OCI-LY7 (cell line): Measurements from ENCODE around the gene DAGLA. TPM values are rescaled to one million over a fixed set of nuclear protein-coding genes. Genes with fewer than 3 reads are reported as not detected.
"Not testable (repeated sequence)": the region's sequence is repeated elsewhere in the genome, so short reads cannot be mapped to it uniquely, and the experiment has no call there.

Experiments
- BruUV-seq: library from RNA; stranded (reverse); fragments of 400-500 nt; replicated peaks from 2 replicates; lab custom pipeline; 2021; lab: Mats Ljungman, UMichigan
- CTCF ChIA-PET: fragments of 300-600 bp; sonication (Branson Sonifier 250); formaldehyde crosslinking; loops from one replicate; lab custom pipeline; 2022; ENCODE audit warnings: antibody characterized with exemption; ENCODE audit not compliant: unreplicated experiment; lab: Charles Lee
- POLR2A ChIA-PET: fragments of 300-600 bp; sonication (Branson Sonifier 250); formaldehyde crosslinking; loops from one replicate; lab custom pipeline; 2022; ENCODE audit warnings: antibody characterized with exemption; lab: Charles Lee
- DNase-seq: peaks from one replicate; pipeline ENCODE4 v3.0.0-alpha.2; 2015; ENCODE audit warnings: low spot score
- H2AFZ ChIP-seq: fragments of 200-600 bp; sonication (generic), shearing (Covaris generic); 2 replicates; pipeline ENCODE4 v1.6.1; 2014; ENCODE audit warnings: mild to moderate bottlenecking, antibody characterized with exemption, low read length, moderate library complexity
- H3K27ac ChIP-seq: fragments of 200-600 bp; sonication (generic); 2 replicates; pipeline ENCODE4 v1.5.1; 2014; ENCODE audit warnings: mixed run types, low read depth, mild to moderate bottlenecking, moderate library complexity, low read length, inconsistent platforms; ENCODE audit not compliant: poor library complexity, severe bottlenecking
- H3K36me3 ChIP-seq: fragments of 200-600 bp; sonication (generic); 2 replicates; pipeline ENCODE4 v1.6.1; 2014; ENCODE audit warnings: mild to moderate bottlenecking, antibody characterized with exemption, low read length, moderate library complexity, mixed read lengths; ENCODE audit not compliant: insufficient read depth
- H3K4me1 ChIP-seq: fragments of 200-600 bp; sonication (generic); 2 replicates; pipeline ENCODE4 v1.5.1; 2014; ENCODE audit warnings: mild to moderate bottlenecking, low read length; ENCODE audit not compliant: insufficient read depth, poor library complexity, severe bottlenecking
- H3K4me2 ChIP-seq: fragments of 200-600 bp; sonication (generic); 2 replicates; pipeline ENCODE4 v1.6.1; 2014; ENCODE audit warnings: mild to moderate bottlenecking, low read length
- H3K4me3 ChIP-seq: fragments of 200-600 bp; sonication (generic); 2 replicates; pipeline ENCODE4 v1.5.1; 2014; ENCODE audit warnings: mild to moderate bottlenecking, low read depth, low read length; ENCODE audit not compliant: poor library complexity, severe bottlenecking
- H3K79me2 ChIP-seq: fragments of 200-600 bp; sonication (generic); 2 replicates; pipeline ENCODE4 v1.6.1; 2016; ENCODE audit warnings: low read depth, mild to moderate bottlenecking, low read length, moderate library complexity, mixed read lengths; ENCODE audit not compliant: insufficient read depth
- H3K9me2 ChIP-seq: fragments of 200-600 bp; sonication (generic); 2 replicates; pipeline ENCODE4 v1.6.1; 2016; ENCODE audit warnings: mild to moderate bottlenecking, low read length, mixed read lengths; ENCODE audit not compliant: insufficient read depth
- H3K9me3 ChIP-seq: fragments of 200-600 bp; sonication (generic); 2 replicates; pipeline ENCODE4 v1.6.1; 2014; ENCODE audit warnings: mild to moderate bottlenecking, mixed run types, low read length, mixed read lengths
- H4K20me1 ChIP-seq: fragments of 200-600 bp; sonication (generic); 2 replicates; pipeline ENCODE4 v1.6.1; 2014; ENCODE audit warnings: mild to moderate bottlenecking, antibody characterized with exemption, low read length, moderate library complexity, mixed read lengths; ENCODE audit not compliant: insufficient read depth
- CTCF ChIP-seq: fragments of 200-600 bp; sonication (generic); conservative IDR thresholded peaks from 2 replicates; pipeline ENCODE4 v1.5.1; 2014; ENCODE audit warnings: mild to moderate bottlenecking, antibody characterized with exemption, low read length, moderate library complexity, mixed read lengths
- EZH2phosphoT487 ChIP-seq: fragments of 200-600 bp; sonication (generic); IDR thresholded peaks from 2 replicates; pipeline ENCODE4 v1.6.1; 2018; ENCODE audit warnings: low read depth, borderline replicate concordance, mild to moderate bottlenecking, mixed run types, antibody characterized with exemption, low read length, moderate library complexity, mixed read lengths
- intact Hi-C: fragments of 100-400 bp; cut with micrococcal nuclease; formaldehyde crosslinking; loops from one replicate; pipeline ENCODE4 v1.10.0; 2022; ENCODE audit not compliant: unreplicated experiment
- total RNA-seq, 2 experiments: library from RNA; depleted of rRNA in 1 of 2; stranded (reverse); fragments of >200 nt in 1 of 2; shearing (Covaris generic) in 1 of 2; gene quantifications; 2 replicates each; pipeline ENCODE4 v1.2.3, GENCODE V29; 2014 to 2022

Gene DAGLA
- total RNA-seq, 2 experiments from 2014 or later, result not detected

- ChIA-PET POLR2A (no interaction called here), CTCF (no interaction called here)
- Histone ChIP-seq H2AFZ (no peak overlapping the region), H3K4me2 (no peak overlapping the region), H3K9me3 (no peaks in the 10 kb centered on the region), H3K4me1 (no peaks in the 10 kb centered on the region), H4K20me1 (no peaks in the 10 kb centered on the region), H3K27ac (no peak overlapping the region), H3K4me3 (no peak overlapping the region), H3K36me3 (no peaks in the 10 kb centered on the region), H3K79me2 (no peaks in the 10 kb centered on the region), H3K9me2 (no peaks in the 10 kb centered on the region)
- TF ChIP-seq CTCF, result no peak
- no peak for DNase-seq
- no TSS peak for BruUV-seq
- intact Hi-C loops, result no loop called here
Measured at GRCh38 chr11:61652135-61652534, 28.1 kb upstream of the DAGLA start.

GRCh38 chr11:61654397-61654829 is 25.8 kb upstream of the DAGLA start:
- H3K4me2 ChIP-seq, result no peak overlapping the region
- H3K27ac ChIP-seq, result no peak overlapping the region
- no TSS peak for BruUV-seq
- H3K79me2 ChIP-seq, result no peaks in the 10 kb centered on the region
- no peak overlapping the region for H3K4me3 ChIP-seq
- DNase-seq, result no peak
- intact Hi-C loops, result no loop called here
- no peak overlapping the region for H2AFZ ChIP-seq
- no peaks in the 10 kb centered on the region for H3K4me1 ChIP-seq
- no peaks in the 10 kb centered on the region for H3K9me2 ChIP-seq
- no peaks in the 10 kb centered on the region for H3K9me3 ChIP-seq
- H4K20me1 ChIP-seq, result no peaks in the 10 kb centered on the region
- H3K36me3 ChIP-seq, result no peaks in the 10 kb centered on the region
- ChIA-PET POLR2A (no interaction called here), CTCF (no interaction called here)
- TF ChIP-seq EZH2phosphoT487 (no peak), CTCF (no peak)

- CTCF ChIA-PET, H2AFZ ChIP-seq: not testable (repeated sequence)
Measured at GRCh38 chr11:61655266-61656159, 24.7 kb upstream of the DAGLA start.

More at GRCh38 chr11:61655266-61656159, 24.7 kb upstream of the DAGLA start:
- H3K9me3 ChIP-seq, H3K36me3 ChIP-seq, H3K79me2 ChIP-seq, H3K9me2 ChIP-seq, intact Hi-C loops, POLR2A ChIA-PET, H3K4me1 ChIP-seq, H4K20me1 ChIP-seq, BruUV-seq, DNase-seq, H3K4me3 ChIP-seq, H3K27ac ChIP-seq, H3K4me2 ChIP-seq: not testable (repeated sequence)
